ENCODE measurements around the gene FLT1. TPM values are rescaled to one million over a fixed set of nuclear protein-coding genes. Genes with fewer than 3 reads are reported as not detected.

Gene FLT1
- polyA plus RNA-seq, 1 donor (not counting 4 experiments of a cell fraction or from before 2014, with no cell fraction given), result 0.01 TPM

DNA sequence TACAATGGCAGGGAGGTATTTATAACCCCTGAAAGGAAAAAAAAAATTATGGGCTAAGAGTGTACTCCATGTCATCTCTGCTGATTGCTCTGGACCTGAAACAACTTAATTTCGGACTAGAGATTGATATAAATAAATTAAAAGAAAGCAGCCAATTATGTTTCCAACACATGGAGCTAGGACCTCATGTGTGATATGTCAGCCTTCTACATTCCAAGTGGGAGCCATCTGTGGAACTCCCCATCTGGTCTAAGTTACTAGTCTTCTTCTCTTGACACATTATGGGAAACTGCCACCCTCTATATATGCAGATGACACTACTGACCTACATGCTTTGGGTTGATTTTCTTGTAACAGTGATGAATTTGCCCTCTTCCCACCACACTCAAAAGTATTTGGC lies 86.1 kb downstream of the FLT1 start:
- H3K27me3 ChIP-seq (ENCODE audit: control insufficient read depth, extremely low read depth, insufficient read depth, low read length), result no peaks in the 10 kb centered on the region

DNA sequence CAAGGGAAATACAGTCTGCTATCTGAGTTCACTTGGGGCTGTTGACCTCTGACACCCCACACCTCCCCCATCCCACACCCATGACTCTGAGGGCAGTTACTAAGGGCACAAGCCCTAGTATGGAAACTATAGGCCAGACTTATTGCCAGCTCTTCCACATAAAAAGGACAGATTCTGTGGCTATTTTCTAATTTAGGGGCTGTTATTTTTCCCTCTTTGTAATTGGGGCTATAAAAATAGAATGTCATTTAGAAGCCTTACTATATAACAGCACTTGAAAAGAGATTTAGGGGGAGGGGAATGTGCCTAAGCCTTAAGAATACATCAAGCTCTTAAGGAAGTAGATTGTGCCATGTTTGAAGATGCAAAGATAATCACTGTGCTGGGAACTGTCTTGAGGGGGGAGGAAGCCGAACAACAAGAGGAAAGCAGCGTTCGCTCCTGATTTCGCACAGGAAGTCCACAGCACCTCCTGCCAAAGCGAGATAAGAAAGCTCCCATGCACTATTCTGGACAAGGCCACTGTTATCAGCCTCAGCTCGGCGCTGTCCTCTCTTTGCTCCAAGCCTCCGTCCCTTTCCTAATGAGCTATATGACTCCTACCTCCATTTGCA lies 86.6 kb downstream of the FLT1 start:
- Histone ChIP-seq H3K36me3 (ENCODE audit: control insufficient read depth in 2 of 2, extremely low read depth in 1 of 2, insufficient read depth in 2 of 2, low read length in 2 of 2) (no peaks in the 10 kb centered on the region), H4K20me1 (ENCODE audit: control insufficient read depth, extremely low read depth, insufficient read depth, low read length) (no peaks in the 10 kb centered on the region), H3K27me3 (ENCODE audit: control insufficient read depth, extremely low read depth, insufficient read depth, low read length) (no peaks in the 10 kb centered on the region), H3K9ac (ENCODE audit: control insufficient read depth, extremely low read depth, insufficient read depth, low read length) (no peak overlapping the region), H3K9me3 (ENCODE audit: control insufficient read depth, low read depth, low read length) (no peaks in the 10 kb centered on the region), H3K27ac (ENCODE audit: control insufficient read depth, insufficient read depth, low read length) (no peak overlapping the region), H3K4me2 (ENCODE audit: control insufficient read depth, extremely low read depth, insufficient read depth, low read depth, low read length) (no peak overlapping the region), H3K9me1 (ENCODE audit: control insufficient read depth, extremely low read depth, insufficient read depth, low read length) (no peaks in the 10 kb centered on the region), H2AFZ (ENCODE audit: control insufficient read depth, low read length) (no peak overlapping the region), H3K4me3 (ENCODE audit: control insufficient read depth in 2 of 3, extremely low read depth in 1 of 3, insufficient read depth in 2 of 3, low read depth in 1 of 3, low read length in 3 of 3) (no peak overlapping the region), H3K4me1 (ENCODE audit: control insufficient read depth, extremely low read depth, insufficient read depth, low read length) (no peaks in the 10 kb centered on the region), H3K79me2 (ENCODE audit: control insufficient read depth, insufficient read depth, low read length) (no peaks in the 10 kb centered on the region)
- FAIRE-seq (no peak), DNase-seq (ENCODE audit: low read depth, low spot score) (no peak)
- dilution Hi-C loops (cut with MboI; ENCODE audit: extremely low pct_ligation_motif_present, low sequenced_read_pairs), result no loop called here
- no peak for TF ChIP-seq EZH2 (IDR thresholded peaks at IDR 0.05; ENCODE audit: low read length)
- TF ChIP-seq, protein P1, sequence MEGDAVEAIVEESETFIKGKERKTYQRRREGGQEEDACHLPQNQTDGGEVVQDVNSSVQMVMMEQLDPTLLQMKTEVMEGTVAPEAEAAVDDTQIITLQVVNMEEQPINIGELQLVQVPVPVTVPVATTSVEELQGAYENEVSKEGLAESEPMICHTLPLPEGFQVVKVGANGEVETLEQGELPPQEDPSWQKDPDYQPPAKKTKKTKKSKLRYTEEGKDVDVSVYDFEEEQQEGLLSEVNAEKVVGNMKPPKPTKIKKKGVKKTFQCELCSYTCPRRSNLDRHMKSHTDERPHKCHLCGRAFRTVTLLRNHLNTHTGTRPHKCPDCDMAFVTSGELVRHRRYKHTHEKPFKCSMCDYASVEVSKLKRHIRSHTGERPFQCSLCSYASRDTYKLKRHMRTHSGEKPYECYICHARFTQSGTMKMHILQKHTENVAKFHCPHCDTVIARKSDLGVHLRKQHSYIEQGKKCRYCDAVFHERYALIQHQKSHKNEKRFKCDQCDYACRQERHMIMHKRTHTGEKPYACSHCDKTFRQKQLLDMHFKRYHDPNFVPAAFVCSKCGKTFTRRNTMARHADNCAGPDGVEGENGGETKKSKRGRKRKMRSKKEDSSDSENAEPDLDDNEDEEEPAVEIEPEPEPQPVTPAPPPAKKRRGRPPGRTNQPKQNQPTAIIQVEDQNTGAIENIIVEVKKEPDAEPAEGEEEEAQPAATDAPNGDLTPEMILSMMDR (optimal IDR thresholded peaks at IDR 0.05 in 1 of 3, IDR thresholded peaks at IDR 0.05 in 1 of 3, conservative IDR thresholded peaks at IDR 0.05 in 1 of 3; ENCODE audit: extremely low read depth in 1 of 3, insufficient read depth in 2 of 3, low read length in 3 of 3), result no peak

More for the DNA sequence above, 86.1 kb downstream of the FLT1 start:
- H4K20me1 ChIP-seq (ENCODE audit: control insufficient read depth, extremely low read depth, insufficient read depth, low read length), result no peaks in the 10 kb centered on the region
- no peak overlapping the region for H3K27ac ChIP-seq (ENCODE audit: control insufficient read depth, insufficient read depth, low read length)
- H3K9ac ChIP-seq (ENCODE audit: control insufficient read depth, extremely low read depth, insufficient read depth, low read length), result no peak overlapping the region
- no peaks in the 10 kb centered on the region for H3K36me3 ChIP-seq (ENCODE audit: control insufficient read depth in 2 of 2, extremely low read depth in 1 of 2, insufficient read depth in 2 of 2, low read length in 2 of 2)
- no peak overlapping the region for H2AFZ ChIP-seq (ENCODE audit: control insufficient read depth, low read length)
- no peak overlapping the region for H3K4me3 ChIP-seq (ENCODE audit: control insufficient read depth in 2 of 3, extremely low read depth in 1 of 3, insufficient read depth in 2 of 3, low read depth in 1 of 3, low read length in 3 of 3)
- no peak overlapping the region for H3K4me2 ChIP-seq (ENCODE audit: control insufficient read depth, extremely low read depth, insufficient read depth, low read depth, low read length)
- H3K9me3 ChIP-seq (ENCODE audit: control insufficient read depth, low read depth, low read length), result no peaks in the 10 kb centered on the region
- FAIRE-seq (no peak), DNase-seq (ENCODE audit: low read depth, low spot score) (no peak)
- no peak for TF ChIP-seq EZH2 (IDR thresholded peaks at IDR 0.05; ENCODE audit: low read length)
- TF ChIP-seq, protein P1 (optimal IDR thresholded peaks at IDR 0.05 in 1 of 3, IDR thresholded peaks at IDR 0.05 in 1 of 3, conservative IDR thresholded peaks at IDR 0.05 in 1 of 3; ENCODE audit: extremely low read depth in 1 of 3, insufficient read depth in 2 of 3, low read length in 3 of 3), result no peak
- H3K79me2 ChIP-seq (ENCODE audit: control insufficient read depth, insufficient read depth, low read length), result no peaks in the 10 kb centered on the region
- H3K4me1 ChIP-seq (ENCODE audit: control insufficient read depth, extremely low read depth, insufficient read depth, low read length), result no peaks in the 10 kb centered on the region
- H3K9me1 ChIP-seq (ENCODE audit: control insufficient read depth, extremely low read depth, insufficient read depth, low read length), result no peaks in the 10 kb centered on the region
- dilution Hi-C loops (cut with MboI; ENCODE audit: extremely low pct_ligation_motif_present, low sequenced_read_pairs), result no loop called here
